Left kidney (tissue), 8 donors: ENCODE measurements around the gene TMEM31. TPM values are rescaled to one million over a fixed set of nuclear protein-coding genes. Genes with fewer than 3 reads are reported as not detected.

Source experiments
- DNase-seq: peaks from one replicate; pipeline ENCODE4 v3.0.0-alpha.2; 2013
- long read RNA-seq, 8 donors: transcript quantifications; one replicate each; lab custom pipeline, GENCODE V29; 2026
- polyA plus RNA-seq: library from polyadenylated mRNA; unstranded; fragments of 120-200 nt; gene quantifications from one replicate; pipeline ENCODE4 v1.2.1, GENCODE V29; 2013; ENCODE audit not compliant: insufficient read length

TMEM31 gene, protein sequence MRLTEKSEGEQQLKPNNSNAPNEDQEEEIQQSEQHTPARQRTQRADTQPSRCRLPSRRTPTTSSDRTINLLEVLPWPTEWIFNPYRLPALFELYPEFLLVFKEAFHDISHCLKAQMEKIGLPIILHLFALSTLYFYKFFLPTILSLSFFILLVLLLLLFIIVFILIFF
- 1.8 TPM for polyA plus RNA-seq
- long read RNA-seq, donor 1, result 0 reads
- long read RNA-seq, donor 2, result 0 reads
- long read RNA-seq, donor 3, result 0 reads
- long read RNA-seq, donor 4, result 0 reads
- long read RNA-seq, donor 5, result 0 reads
- long read RNA-seq, donor 6, result 0 reads
- long read RNA-seq, donor 7, result 0 reads
- long read RNA-seq, donor 8, result 0 reads

DNA sequence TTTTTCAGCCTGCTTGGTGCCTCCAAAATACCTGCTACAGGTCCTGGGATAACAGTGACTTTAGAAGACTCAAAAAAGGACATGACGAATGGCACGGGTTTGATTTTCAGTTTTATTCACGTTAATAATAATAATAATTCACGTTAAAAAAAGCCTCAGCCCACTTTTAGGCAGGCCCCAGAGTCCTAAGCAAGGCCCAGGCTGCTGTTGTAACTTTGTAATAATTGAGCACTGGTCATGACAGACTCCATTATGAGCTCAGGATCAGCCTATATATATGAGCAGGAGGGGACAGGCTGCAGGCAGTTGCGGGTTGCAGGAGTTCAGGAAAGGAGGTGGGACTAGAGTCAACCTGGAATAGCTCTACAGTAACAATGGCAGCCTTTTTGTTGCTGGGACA, at the start of gene TMEM31:
Gene TMEM31, plus strand, starts transcription at position 301 of the 400 bp plus-strand sequence. CDS start 1,350 bp downstream, outside the sequence.
- DNase-seq, result no peak

DNA sequence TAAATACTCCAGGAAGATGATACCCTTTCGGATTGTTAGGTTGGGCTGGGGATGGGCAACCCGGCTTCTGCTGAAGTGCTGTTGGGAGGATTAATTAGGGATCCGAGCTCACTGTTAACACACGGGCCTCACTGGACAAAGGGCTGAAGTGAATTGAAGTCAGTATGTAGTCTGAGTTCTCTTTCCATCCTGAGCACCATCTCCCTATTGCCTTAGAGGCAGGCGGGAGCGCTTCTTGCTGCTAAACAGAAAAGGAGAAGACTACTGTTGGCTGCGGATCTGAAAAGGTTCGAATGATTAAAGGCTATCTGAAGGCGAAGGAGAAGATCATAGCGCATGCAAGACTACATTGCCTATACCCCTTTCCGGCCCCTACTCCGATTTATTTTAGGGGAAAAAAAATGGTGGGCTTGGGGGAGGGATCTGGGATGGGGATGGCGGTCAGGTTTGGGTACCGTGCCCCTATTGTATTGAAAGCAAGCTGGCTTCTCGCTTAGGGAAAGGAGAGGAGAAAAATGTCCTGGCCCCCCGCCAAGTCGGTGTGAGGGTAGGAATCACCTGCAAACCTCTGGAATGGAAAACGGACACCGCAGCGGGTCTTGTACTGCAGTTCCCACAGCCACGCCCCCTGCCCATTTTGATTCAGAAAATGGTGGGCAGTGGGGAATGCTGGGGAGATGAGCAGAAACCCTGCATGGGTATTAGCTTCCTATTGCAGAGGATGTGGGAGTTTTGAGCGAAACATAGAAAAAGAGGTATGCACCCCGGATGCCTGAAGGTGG, 46.5 kb upstream of the TMEM31 start:
- DNase-seq, result no peak

DNA sequence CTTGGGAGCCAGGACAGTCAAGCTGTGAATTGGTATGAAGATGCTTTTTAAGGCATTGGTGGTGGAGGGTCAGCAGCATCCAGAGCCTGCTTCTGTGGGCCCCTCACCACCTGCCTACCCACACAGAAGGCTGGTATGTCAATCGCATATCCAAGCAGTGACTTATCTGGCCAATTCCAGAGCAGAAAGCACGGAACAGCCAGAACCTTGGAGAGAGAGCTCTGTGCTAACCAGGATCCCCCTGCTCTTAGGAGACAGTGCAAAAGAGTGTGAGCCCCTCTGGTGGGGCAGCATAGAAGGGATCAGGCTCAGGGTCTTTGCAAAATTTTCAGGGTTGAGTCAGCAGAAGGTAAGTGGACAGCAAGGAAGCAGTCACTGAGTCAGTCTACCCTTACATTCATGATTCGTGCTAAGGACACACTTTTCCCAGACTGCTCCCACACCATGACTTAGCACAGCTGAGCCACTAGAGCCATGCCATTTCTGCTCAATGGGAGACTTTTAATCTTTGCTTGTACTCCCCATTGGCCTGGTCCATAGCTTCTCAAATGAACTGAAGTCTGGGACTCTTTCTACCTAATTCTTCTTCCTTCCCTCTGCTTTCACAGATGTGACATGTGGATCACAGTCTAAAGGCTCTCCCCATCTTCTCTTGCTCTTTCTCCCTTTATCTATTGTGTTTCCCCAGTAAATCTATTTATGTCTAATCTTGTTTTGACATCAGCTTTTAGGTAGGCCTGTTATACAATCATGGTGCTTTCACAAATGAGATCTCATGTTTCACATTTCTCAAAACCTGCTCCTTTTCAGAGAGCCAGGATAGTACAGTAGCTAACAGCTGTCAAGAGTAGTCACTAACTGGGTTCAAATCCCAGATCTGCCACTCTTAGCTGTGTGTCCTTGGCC, 44.3 kb upstream of the TMEM31 start:
- DNase-seq, result no peak

DNA sequence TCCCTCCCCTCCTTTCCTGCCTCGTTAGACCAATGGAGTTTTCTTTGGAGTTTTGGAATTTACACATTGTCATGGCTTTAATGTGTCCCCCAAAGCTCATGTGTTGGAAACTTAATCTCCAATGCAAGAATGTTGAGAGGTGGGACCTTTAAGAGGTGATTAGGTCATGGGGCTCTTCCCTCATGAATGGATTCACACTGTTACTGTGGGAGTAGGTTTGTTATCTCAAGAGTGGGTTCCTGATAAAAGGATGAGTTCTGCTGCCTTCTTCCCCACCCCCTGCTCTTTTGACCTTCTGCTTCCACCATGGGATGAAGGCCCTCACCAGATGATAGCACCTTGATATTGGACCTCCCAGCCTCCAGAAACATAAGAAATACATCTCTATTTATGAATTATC, 41.0 kb upstream of the TMEM31 start:
- no peak for DNase-seq

DNA sequence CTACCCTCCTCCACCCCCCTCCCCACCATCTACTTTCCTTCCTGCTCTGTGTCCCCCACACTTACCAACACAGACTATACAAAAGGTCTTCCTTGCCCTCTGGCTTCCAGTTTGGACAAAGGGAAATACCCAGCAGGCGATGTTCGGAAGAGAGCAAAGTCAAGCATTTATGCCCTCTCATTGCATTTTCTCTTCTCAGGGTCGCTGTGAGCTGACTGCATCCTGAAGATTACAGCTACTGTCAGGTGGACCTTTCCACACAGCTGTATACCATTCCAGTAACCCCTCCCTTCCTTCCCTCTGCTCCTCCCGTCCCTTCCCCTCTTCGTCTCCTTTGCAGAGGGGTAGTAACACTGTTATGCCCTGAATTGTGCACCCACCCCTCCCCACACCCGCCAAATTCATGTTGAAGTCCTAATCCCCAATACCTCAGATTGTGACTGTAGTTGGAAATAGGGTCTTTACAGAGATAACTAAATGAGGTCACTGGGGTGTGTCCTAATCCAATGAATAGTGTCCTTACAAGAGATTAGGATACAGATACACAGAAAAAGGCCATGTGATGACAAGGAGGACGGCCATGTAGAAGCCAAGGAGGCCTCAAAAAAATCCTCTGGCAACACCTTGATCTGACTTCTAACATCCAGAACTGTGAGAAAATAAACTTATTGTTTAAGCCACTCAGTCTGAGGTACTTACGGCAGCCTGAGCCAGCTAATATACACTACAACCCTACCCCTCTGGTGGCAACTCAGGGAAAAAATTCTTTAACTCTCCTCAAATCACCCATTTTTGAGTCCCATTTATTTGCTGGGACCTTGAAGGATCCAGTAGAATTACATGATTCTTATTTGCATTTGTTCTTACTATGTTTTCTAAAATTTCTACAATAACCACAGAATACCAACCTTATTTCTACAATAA, 35.9 kb upstream of the TMEM31 start:
- no peak for DNase-seq

DNA sequence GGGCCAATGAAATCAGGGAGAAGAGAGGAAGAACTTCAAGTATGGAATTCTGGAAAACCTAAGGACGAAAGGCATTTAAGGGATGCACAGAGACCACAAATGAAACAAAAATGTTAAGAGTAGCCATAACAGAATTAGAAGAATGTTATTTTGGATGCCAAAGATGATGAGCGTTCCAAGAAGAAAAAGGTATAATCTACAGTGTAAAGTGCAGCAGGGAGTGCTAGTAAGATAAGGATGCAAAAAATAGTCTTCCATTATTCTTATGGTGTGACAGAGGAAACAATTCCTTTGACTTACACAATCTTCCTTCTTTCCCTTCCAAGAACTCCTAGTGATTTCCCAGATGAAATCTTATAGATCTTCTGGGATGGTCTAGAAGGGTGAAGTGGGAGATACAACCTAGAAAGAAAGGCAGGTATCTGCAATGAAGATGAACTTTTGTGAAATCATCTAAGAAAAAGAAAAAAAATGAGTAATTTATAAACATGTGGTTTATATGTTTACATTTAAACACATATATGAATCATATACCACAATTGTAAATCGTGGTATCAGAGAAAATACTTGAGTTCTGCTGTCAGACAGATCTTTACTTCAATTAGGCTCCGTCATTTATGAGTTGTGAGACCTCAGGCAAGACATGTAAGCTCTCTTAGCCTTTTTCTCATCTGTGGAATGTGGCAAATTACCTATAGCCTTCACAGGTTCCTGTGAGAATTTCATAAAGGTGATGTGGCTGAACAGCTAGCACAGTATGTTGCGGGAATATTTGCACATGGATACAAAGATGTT, 32.3 kb upstream of the TMEM31 start:
- no peak for DNase-seq

DNA sequence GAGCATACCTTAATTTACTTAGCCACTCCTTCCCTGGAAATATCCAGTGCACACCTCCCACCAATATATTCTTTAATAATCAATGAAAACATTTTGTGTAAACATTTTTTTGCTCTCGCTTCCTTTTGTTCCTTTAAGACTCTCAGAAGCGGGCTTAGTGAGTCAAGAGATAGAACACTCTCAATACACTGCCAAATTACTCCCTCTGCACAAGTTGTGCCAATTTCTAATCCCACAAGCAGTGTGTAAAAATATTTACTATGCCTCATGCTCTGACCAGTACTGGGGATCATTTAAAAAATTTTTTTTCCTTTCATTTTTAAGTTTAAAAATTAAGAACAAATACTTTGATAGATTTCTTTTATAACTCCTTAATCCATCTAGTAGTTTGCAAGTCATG, 29.3 kb upstream of the TMEM31 start:
- DNase-seq, result no peak

DNA sequence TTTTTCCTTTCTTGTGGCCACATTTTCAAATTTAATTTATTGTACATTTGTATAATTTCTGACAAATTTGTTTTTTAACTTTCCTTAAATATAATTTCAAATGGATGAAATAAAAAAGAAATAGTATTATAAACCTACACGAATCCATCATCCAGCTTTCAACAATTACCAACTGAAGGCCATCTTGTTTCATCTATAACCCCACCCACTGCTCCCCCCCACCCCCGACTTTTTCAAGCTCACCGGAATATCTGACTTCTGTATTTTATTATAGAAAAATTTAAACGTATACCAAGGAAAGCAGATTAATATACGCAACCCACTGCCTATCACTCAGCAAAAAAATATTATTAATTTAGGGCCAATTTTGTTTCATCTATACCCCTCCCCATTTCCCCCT, 25.3 kb upstream of the TMEM31 start:
- no peak for DNase-seq

DNA sequence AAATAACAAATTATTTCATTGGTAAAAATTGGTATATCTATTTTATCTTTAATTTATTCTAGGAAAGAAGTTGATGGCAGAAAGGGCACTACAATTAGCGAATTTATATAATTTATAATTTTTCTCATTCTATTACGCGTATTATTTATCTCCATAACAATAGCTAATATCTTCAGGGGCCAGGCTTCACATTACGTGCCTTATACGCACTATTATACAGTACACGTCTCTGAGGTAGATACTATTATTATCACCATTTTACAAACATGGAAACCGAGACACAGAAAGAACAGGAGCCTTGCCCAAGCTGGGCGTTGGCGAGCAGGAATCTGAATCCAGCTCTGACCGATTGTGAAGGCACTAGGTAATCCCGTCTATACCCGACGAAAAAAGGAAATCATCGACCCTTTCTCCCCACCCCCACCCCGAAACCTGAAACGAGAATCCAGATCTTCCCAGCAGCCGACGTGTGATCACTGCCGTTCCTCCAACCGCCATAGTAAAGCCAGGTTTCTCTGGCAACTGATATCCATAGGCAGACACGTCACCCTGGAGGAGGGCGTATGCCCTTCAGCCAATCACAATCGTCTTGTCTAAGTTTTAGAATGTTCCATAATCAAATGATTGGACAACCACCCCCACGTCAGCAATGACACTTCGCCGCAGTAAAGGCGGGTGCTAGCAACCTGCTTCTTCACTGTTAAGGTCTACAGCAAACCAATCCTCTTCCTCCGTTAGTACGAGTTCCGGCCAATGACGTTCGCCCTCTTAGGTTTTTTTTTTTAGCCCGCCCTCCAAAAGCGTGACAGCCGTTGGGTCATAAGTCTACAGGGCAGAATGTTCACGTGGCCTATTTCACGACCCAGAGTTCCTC, 24.3 kb upstream of the TMEM31 start, which contains the start of gene MORF4L2:
Gene MORF4L2, minus strand, starts transcription at position 501 of the 874 bp plus-strand sequence. CDS start 9,672 bp downstream, outside the sequence.
- peak; percentile 92 for DNase-seq

DNA sequence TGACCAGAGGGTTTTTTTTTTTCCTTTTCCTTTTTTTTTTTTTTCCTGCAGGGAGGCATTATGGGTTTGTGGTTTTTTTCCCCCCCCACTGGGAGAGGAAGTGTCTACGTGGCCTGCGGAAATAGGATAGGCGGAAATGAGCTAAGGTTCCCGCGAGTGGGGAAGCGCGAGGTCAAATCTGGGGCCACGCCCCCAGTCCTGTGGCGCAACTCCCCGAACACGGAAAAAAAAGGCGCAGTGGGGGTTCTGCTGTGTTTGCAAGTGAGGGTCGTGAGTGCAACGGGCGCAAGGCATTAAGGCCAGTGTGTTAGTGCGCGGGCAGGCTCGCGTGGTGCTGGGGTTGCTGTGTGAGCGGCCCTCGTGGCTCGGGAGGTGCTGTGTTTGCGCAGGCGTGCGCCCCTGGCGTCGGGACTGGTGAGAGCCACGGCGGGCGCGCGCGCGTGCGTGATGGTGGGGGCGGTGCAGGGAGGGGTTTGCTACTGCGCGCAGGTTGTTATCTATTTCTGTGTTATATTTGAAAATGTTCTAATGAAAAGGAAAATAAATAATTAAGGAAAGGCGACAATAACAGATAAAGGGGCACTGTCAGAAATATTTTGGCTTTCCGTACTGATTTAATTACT, 23.5 kb upstream of the TMEM31 start:
- DNase-seq, result no peak

DNA sequence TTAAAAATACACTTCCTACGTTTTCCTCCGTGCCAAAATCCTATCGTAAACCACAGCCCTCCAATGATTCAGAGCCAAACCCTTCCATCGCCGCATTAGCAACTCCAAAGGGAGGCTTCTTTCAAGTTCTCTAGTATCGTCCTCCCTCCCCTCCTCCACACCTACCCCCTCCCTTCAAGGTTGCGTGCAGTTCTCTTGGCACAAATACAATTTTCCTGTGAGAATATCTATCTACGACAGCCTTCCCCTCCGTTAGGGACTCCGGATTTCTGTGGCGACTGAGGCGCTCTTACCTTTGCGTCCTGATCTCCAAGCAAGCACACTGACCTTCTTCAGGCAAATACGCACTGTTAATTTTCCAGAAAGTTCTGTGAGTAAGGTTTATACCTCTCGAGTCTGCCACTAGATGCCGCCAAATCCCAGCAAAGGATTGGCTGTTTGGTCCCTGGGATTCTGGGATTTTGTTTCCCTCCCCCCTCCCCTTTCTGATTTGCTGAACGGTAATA, 23.0 kb upstream of the TMEM31 start:
- DNase-seq, result peak; percentile 88

DNA sequence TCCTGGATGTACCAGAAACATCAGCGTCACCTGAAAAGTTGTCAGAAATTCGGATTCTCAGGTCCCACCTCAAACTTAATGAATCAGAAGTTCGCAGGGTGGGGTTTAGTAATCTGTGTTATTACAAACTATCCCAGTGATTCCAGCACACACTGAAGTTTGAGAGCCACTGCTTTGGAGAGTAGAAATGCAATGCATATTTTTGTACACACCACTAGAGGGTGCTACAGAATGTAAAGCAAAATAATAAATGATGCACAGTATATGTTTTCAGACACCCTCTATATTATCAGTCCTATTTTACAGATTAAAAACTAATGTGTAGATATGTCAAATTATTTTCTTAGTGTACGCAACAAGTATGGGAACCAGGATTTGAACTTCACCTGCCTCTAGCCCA, 21.8 kb upstream of the TMEM31 start:
- DNase-seq, result no peak

DNA sequence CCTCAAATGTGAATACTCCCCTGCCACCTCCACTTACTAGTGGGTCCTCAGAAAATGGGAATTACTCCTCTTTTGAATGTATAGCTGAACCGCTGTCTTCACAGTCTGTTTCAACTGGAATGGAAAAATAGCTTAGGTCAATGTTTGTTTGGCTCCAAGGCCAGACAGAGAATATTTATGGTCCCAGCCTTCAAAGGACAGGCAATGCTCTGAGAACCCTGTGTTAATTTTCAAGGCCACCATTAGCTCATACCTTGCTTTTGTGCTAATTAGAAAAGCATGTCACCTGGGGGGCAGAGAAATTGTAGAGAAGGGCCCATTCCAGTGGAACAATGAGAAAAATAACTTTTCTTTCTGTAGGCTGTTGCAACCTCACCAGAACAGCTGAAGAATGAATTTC, 19.6 kb upstream of the TMEM31 start:
- no peak for DNase-seq

DNA sequence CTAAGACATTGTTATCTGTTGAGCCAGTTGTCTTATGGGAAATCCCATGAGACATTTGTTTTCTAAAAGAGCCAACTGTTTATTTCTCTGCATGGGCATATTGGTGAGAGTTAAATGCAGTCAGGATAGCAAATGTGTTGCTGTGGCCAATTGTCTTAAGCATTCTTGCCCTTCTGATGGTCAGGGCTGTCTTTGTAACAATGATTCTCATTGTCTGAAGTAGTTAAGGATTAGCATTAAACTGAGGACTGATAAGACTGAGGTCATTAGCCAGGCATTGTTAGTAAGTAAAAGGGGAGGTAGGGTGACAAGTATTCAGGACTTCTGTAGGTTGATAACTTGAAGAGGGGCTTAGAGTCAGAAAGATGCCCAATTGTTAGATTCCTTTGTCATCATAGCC, 13.0 kb upstream of the TMEM31 start:
- DNase-seq, result no peak

DNA sequence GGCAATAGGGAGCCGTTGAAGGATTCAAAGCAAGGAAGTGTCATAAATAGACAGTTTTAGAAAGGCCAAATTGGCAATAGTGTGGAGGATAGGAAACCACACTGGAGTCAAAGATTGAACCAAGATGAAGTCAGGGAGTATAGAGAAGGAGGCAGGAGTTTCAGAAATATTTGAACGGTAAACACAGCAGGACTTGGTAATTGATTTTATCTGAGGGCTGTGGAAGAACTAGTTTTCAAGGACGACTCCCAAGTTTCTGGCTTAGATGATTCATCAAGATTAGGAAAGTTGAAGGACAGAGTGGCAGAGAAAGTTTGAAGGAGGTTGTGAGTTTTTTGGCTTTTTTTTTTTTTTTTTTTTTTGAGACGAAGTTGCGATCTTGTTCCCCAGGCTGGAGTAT, 11.5 kb upstream of the TMEM31 start:
- DNase-seq, result no peak

DNA sequence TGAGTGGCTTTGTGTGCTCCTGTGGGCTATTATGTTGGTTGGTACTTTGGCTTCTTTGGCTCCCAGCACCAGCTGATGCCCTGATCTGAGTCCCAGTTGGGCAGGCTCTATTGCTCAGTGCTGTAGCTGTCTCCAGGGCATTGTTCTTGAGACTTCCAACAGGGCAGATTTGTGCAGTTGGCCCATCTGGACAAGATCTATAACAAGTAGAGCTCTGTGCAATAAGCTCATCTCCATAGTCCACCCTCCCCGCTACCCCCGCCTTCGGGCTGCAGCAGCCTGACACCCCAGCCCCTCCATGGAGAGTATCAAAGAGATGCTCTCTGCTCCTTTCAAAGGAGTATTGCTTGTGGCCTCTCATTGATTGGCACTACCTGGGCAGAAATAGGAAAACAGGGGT, 5.8 kb upstream of the TMEM31 start:
- no peak for DNase-seq

DNA sequence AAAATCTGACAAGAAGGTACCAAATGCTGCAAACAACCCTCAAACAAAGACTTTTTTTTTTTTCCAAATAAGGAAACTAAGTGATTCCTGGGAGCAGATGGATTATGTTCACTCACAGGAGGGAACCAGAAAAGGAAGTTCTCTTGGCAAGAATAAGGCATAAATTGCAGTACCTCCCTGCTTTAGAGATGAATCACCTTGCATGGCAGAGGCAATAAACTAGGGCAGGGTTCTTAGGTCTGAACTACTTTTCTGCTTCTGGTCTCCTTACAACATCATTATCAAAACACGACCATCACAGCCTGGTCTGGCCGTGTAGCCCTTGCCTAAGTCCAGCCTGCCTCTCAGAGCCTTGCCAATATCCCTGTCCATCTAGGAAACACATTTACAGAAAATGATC, 6.3 kb downstream of the TMEM31 start:
- DNase-seq, result no peak

DNA sequence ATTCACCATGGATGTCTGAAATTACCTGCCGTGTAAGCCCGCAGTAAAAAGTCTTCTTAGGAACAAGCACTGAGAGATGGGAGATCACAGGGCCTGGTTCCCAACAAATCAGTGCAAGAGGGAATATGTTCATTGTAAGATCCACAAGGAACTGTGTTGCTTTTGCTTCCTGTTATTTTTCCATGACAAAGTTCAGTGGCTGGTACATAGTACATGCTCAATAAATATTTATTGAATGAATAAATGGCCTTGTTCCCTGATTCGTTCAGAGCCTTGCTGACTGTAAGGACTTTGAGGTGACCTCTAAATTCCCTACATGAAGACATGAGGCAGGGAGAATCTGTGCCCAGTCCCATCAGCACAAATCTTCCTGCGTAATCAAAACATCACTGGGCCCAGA, 7.4 kb downstream of the TMEM31 start:
- no peak for DNase-seq

DNA sequence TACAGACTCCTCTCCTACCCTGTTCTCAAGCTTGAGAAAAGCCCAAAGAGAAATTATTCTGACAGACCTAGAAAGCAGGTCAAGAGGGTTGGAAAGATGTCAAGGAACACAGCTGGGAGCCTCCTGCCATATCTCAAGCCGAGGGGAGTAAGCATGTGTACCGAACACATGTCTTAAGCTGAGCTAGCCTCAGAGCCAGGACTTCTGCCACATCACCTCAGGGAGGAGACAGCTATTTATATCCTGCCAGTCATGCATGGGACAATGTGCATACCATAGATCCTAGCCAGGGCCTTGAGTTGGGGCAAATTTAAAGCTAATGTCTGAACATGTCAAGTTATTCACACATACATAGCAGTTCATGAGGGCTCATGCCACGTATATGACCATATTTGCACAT, 11.8 kb downstream of the TMEM31 start:
- DNase-seq, result no peak
